Nasal cavity respiratory epithelium epithelial cell of viscerocranial mucosa (primary cell): ENCODE measurements around the gene BICDL1. TPM values are rescaled to one million over a fixed set of nuclear protein-coding genes. Genes with fewer than 3 reads are reported as not detected.

Experiments used
- total RNA-seq: library from RNA; depleted of rRNA; stranded (reverse); fragments of >200 nt; gene quantifications from 2 replicates; pipeline ENCODE4 v1.2.3, GENCODE V29; 2014

The BICDL1 gene
- 15.7 and 46.9 TPM in 2 replicates for total RNA-seq

DNA sequence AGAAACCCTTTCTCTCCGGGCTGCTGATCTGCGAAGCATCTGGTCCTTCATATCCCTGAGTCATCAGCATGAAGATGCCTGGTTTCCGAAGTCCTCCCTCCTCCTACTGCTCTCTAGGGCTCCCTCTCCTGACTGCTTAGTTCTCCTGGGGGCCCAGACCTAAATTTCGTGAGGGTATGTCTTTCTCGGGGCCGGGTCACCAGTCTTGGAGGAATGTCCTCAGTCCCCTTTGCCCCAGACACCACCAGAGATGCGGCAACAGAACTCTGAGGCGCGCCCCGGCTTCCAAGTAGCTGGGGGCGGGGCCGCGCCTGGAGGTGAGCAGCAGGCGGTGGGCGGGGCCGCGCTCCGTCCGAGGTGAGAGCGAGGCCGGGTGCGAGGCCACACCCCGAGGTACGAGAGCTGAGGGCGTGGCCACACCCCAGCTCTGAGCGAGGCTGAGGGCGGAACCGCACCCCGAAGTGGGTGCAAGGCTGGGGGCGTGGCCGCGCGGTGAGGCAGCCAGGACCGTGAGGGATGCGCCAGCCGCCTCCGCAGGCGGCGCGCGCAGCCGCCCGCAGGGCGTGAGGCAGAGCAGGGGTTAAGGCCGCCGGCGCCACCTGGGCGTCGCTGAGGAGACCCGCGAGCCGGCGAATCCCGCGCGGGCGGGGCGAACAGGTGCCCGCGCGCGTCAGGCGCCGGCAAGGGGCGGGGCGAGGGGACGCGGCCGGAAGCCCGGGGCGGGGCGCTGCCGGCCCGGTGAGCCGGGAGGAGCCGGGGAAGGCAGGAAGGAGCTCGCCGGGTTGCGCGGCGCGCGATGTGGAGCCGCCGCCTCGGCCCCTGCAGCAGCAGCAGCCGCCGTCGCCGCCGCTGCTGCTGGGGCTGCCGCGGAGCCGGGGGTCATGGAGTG lies at the start of gene BICDL1:
Gene BICDL1, plus strand, starts transcription at position 765 of the 889 bp plus-strand sequence. CDS start 633 bp downstream, outside the sequence.

GRCh38 chr12:120116441-120116791 lies 127.4 kb downstream of the BICDL1 start, which contains the start of gene RAB35:
Gene RAB35 (minus strand): TSS chr12:120116753. CDS start chr12:120116650, 103 bp downstream.

Other genes with a start within 250 kb of the BICDL1 start
- 0.34 and 0.50 TPM in 2 replicates for gene CIT, start 111.9 kb upstream of the BICDL1 start, total RNA-seq
- gene RAB35, start 127.5 kb downstream of the BICDL1 start, total RNA-seq: 24.9 and 33.3 TPM in 2 replicates
- gene GCN1, start 205.5 kb downstream of the BICDL1 start, total RNA-seq: 78.9 and 143 TPM in 2 replicates
- gene RPLP0, start 211.9 kb downstream of the BICDL1 start, total RNA-seq: 3,050 and 5,524 TPM in 2 replicates